ENCODE data around the gene PEX14.

Gene PEX14

GRCh38 chr1:10520497-10520896, 45.7 kb downstream of the PEX14 start:
- DNase-seq (ENCODE audit: low read depth): no peak
- no peak overlapping the region for H3K4me3 ChIP-seq (ENCODE audit: low read depth, low read length)
- TF ChIP-seq CTCF (conservative IDR thresholded peaks at IDR 0.05; ENCODE audit: low read depth, low read length): no peak

GRCh38 chr1:10520952-10521351, 46.2 kb downstream of the PEX14 start:
- TF ChIP-seq CTCF (conservative IDR thresholded peaks at IDR 0.05; ENCODE audit: low read depth, low read length): no peak
- no peak overlapping the region for H3K4me3 ChIP-seq (ENCODE audit: low read depth, low read length)
- no peak for DNase-seq (ENCODE audit: low read depth)

DNA sequence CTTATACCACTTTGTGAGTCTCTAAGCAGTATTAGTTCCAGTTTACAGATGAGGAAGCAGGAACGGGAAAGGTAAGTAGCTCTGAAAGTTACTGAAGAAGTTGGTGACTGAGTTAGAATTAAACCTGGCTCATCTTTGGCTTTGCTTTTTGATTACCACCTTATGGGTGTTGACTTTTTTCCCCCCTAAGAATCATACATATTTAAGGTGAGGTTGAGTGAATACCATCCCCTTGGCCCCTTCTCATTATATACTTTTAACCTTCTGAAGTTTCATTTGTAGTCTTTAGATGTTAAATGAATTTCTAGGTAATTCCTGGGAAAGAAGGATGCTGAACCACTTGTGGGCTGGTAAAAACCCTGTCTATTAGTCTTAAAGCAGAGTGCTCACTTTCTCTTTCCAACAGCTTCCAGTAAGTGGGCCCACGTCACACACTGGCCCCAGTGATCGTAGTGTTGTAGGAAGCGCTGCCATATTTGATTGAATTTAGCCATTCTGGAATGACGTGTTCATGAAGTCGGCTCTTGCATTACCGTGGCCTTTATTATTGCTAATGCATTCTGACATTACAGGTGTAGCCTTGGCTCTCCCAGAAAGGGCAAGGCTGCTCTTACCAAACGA, 46.9 kb downstream of the PEX14 start:
- no peak for TF ChIP-seq CTCF (conservative IDR thresholded peaks at IDR 0.05; ENCODE audit: low read depth, low read length)
- H3K4me3 ChIP-seq (ENCODE audit: low read depth, low read length): no peak overlapping the region

GRCh38 chr1:10522322-10522860, 47.6 kb downstream of the PEX14 start:
- H3K4me3 ChIP-seq (ENCODE audit: low read depth, low read length): no peak overlapping the region
- no peak for TF ChIP-seq CTCF (conservative IDR thresholded peaks at IDR 0.05; ENCODE audit: low read depth, low read length)
- no peak for DNase-seq (ENCODE audit: low read depth)

More for the DNA sequence above, 46.9 kb downstream of the PEX14 start:
- DNase-seq (ENCODE audit: low read depth): no peak

DNA sequence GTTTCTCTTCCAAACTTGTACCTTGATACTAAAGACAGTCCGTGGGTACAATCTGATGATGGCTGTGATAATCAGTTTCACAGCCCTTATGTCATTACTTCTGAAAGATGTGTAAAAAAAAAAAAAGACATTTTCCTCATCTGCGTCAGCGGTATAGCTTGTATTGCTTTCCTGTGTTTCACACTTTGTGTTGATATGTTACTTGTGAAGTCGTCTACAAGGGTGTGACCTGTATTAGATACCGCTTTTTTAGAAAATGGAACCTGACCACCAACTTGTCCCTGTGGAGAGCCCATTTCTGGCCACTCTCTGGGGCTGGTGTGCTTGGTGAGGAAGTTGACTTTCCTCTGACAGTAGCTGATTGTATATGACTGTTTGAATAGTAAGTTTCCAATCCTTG, 50.5 kb downstream of the PEX14 start:
- no peak for DNase-seq (ENCODE audit: low read depth)
- H3K4me3 ChIP-seq (ENCODE audit: low read depth, low read length): no peak overlapping the region
- no peak for TF ChIP-seq CTCF (conservative IDR thresholded peaks at IDR 0.05; ENCODE audit: low read depth, low read length)

GRCh38 chr1:10528066-10529014, 53.6 kb downstream of the PEX14 start:
- TF ChIP-seq CTCF (conservative IDR thresholded peaks at IDR 0.05; ENCODE audit: low read depth, low read length): no peak
- peak; percentile 68 for DNase-seq (ENCODE audit: low read depth)
- no peak overlapping the region for H3K4me3 ChIP-seq (ENCODE audit: low read depth, low read length)

Data from choroid plexus epithelial cell (primary cell).